Measurements from ENCODE around the gene POLE2.

POLE2 gene

DNA sequence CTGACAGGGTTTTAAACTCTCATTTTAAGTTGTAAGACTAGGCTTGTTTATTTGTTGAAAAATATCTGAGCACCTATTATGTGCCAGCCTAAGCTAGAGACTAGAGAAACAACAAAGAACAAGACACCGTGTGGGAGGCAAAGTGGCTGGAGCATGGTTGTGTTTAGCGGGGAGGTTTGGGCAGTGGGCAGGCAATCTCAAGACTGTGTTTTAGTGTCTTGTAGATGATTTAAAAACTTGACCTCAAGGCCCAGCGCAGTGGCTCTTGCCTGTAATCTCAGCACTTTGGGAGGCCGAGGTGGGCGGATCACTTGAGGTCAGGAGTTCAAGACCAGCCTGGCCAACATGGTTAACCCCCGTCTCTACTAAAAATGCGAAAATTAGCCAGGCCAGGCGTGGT, 75.3 kb downstream of the POLE2 start:
- Histone ChIP-seq H3K9me2 (replicated peaks; ENCODE audit: low read depth, low read length) (no peaks in the 10 kb centered on the region), H3K36me3 (ENCODE audit: insufficient read depth, low read length) (peaks cover 24% of the 10 kb centered on the region), H3K27me3 (ENCODE audit: insufficient read depth, low read length, poor library complexity, severe bottlenecking) (no peaks in the 10 kb centered on the region), H3K4me3 (ENCODE audit: low read length, poor library complexity, severe bottlenecking) (no peak overlapping the region), H3K4me2 (ENCODE audit: low read depth, low read length, poor library complexity, severe bottlenecking) (peak overlapping the region; percentile 32), H3F3A (ENCODE audit: low read depth) (peaks cover 12% of the 10 kb centered on the region; the same call in 1 of the 2 replicates), H3K9me3 (ENCODE audit: insufficient read depth, low read depth, low read length) (no peaks in the 10 kb centered on the region), H3K9ac (ENCODE audit: low read depth, low read length, poor library complexity, severe bottlenecking) (peak overlapping the region; percentile 20), H2AFZ (ENCODE audit: low read length) (no peak overlapping the region), H3K79me2 (ENCODE audit: insufficient read depth, low read length) (peaks cover 73% of the 10 kb centered on the region), H3K4me1 (ENCODE audit: insufficient read depth, low read length, poor library complexity, severe bottlenecking) (peaks cover 9% of the 10 kb centered on the region), H4K20me1 (ENCODE audit: insufficient read depth, low read length, poor library complexity, severe bottlenecking) (peaks cover 23% of the 10 kb centered on the region)
- TF ChIP-seq, protein P1, sequence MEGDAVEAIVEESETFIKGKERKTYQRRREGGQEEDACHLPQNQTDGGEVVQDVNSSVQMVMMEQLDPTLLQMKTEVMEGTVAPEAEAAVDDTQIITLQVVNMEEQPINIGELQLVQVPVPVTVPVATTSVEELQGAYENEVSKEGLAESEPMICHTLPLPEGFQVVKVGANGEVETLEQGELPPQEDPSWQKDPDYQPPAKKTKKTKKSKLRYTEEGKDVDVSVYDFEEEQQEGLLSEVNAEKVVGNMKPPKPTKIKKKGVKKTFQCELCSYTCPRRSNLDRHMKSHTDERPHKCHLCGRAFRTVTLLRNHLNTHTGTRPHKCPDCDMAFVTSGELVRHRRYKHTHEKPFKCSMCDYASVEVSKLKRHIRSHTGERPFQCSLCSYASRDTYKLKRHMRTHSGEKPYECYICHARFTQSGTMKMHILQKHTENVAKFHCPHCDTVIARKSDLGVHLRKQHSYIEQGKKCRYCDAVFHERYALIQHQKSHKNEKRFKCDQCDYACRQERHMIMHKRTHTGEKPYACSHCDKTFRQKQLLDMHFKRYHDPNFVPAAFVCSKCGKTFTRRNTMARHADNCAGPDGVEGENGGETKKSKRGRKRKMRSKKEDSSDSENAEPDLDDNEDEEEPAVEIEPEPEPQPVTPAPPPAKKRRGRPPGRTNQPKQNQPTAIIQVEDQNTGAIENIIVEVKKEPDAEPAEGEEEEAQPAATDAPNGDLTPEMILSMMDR (conservative IDR thresholded peaks at IDR 0.05; ENCODE audit: low read length): no peak
- no peak for TF ChIP-seq EZH2phosphoT487 (IDR thresholded peaks at IDR 0.05; ENCODE audit: borderline replicate concordance)

- Histone ChIP-seq H2AFZ (ENCODE audit: low read length) (no peak overlapping the region), H3K9ac (ENCODE audit: low read depth, low read length, poor library complexity, severe bottlenecking) (peak overlapping the region; percentile 20), H3K27me3 (ENCODE audit: insufficient read depth, low read length, poor library complexity, severe bottlenecking) (no peaks in the 10 kb centered on the region), H4K20me1 (ENCODE audit: insufficient read depth, low read length, poor library complexity, severe bottlenecking) (peaks cover 24% of the 10 kb centered on the region), H3K36me3 (ENCODE audit: insufficient read depth, low read length) (peaks cover 25% of the 10 kb centered on the region), H3K79me2 (ENCODE audit: insufficient read depth, low read length) (peaks cover 73% of the 10 kb centered on the region), H3K4me1 (ENCODE audit: insufficient read depth, low read length, poor library complexity, severe bottlenecking) (peaks cover 9% of the 10 kb centered on the region), H3K9me3 (ENCODE audit: insufficient read depth, low read depth, low read length) (no peaks in the 10 kb centered on the region), H3K4me3 (ENCODE audit: low read length, poor library complexity, severe bottlenecking) (no peak overlapping the region), H3F3A (ENCODE audit: low read depth) (peaks cover 12% of the 10 kb centered on the region; the same call in 1 of the 2 replicates), H3K4me2 (ENCODE audit: low read depth, low read length, poor library complexity, severe bottlenecking) (peak overlapping the region; percentile 32), H3K9me2 (replicated peaks; ENCODE audit: low read depth, low read length) (no peaks in the 10 kb centered on the region)
- TF ChIP-seq, protein P1 (conservative IDR thresholded peaks at IDR 0.05; ENCODE audit: low read length): no peak
- TF ChIP-seq EZH2phosphoT487 (IDR thresholded peaks at IDR 0.05; ENCODE audit: borderline replicate concordance): no peak
Observed at GRCh38 chr14:49612251-49612650, 75.8 kb downstream of the POLE2 start.

GRCh38 chr14:49607583-49607982, 80.4 kb downstream of the POLE2 start:
- Histone ChIP-seq H2AFZ (ENCODE audit: low read length) (no peak overlapping the region), H3K36me3 (ENCODE audit: insufficient read depth, low read length) (peaks cover 32% of the 10 kb centered on the region), H3K4me1 (ENCODE audit: insufficient read depth, low read length, poor library complexity, severe bottlenecking) (peaks cover 12% of the 10 kb centered on the region), H3K79me2 (ENCODE audit: insufficient read depth, low read length) (peaks cover 87% of the 10 kb centered on the region), H3K4me2 (ENCODE audit: low read depth, low read length, poor library complexity, severe bottlenecking) (peak overlapping the region; percentile 12), H3K4me3 (ENCODE audit: low read length, poor library complexity, severe bottlenecking) (no peak overlapping the region), H3K9me2 (replicated peaks; ENCODE audit: low read depth, low read length) (no peaks in the 10 kb centered on the region), H3F3A (ENCODE audit: low read depth) (0 out of 2 replicates have a peak, but pooled peaks cover 2% of the 10 kb centered on the region), H3K27me3 (ENCODE audit: insufficient read depth, low read length, poor library complexity, severe bottlenecking) (no peaks in the 10 kb centered on the region), H3K9ac (ENCODE audit: low read depth, low read length, poor library complexity, severe bottlenecking) (no peak overlapping the region), H3K9me3 (ENCODE audit: insufficient read depth, low read depth, low read length) (no peaks in the 10 kb centered on the region), H4K20me1 (ENCODE audit: insufficient read depth, low read length, poor library complexity, severe bottlenecking) (peaks cover 27% of the 10 kb centered on the region)
- no peak for TF ChIP-seq EZH2phosphoT487 (IDR thresholded peaks at IDR 0.05; ENCODE audit: borderline replicate concordance)
- TF ChIP-seq, protein P1 (conservative IDR thresholded peaks at IDR 0.05; ENCODE audit: low read length): no peak

All from Loucy (cell line).